Peyer's patch (tissue), 4 donors: ENCODE measurements around the gene CERS6.

Experiments used
- POLR2A ChIP-seq, 2 donors: fragments of 450-650 bp; IDR thresholded peaks; one replicate each; pipeline ENCODE4 v1.5.1; 2017; ENCODE audit warnings: antibody characterized with exemption in 2 of 2, mild to moderate bottlenecking in 2 of 2, moderate library complexity in 2 of 2
- TF ChIP-seq, protein P1 (sequence below), 6 experiments: fragments of 450-650 bp in 4 of 6; fragments of 200-600 bp in 2 of 6; sonication (generic) in 1 of 6; IDR thresholded peaks; one replicate each; pipeline ENCODE4 v1.5.1; 2017 to 2019; ENCODE audit warnings: antibody characterized with exemption in 6 of 6, mild to moderate bottlenecking in 3 of 6, moderate library complexity in 1 of 6

DNA sequence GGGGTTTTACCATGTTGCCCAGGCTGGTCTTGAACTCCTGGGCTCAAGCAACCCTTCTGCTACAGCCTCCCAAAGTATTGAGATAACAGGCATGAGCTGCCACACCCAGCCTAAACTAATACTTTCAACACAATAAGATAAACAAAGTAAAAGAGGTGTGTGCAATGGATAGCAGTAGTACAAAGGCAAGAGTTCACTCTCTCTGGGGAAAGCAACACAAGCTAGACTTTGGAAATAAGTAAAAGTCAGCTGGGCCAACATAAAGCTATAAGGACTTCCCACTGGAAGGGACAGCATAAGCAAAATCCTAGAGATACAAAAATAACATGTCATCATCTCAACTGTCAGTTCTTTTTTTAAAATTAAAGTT lies 341.2 kb downstream of the CERS6 start:
- TF ChIP-seq, protein P1, sequence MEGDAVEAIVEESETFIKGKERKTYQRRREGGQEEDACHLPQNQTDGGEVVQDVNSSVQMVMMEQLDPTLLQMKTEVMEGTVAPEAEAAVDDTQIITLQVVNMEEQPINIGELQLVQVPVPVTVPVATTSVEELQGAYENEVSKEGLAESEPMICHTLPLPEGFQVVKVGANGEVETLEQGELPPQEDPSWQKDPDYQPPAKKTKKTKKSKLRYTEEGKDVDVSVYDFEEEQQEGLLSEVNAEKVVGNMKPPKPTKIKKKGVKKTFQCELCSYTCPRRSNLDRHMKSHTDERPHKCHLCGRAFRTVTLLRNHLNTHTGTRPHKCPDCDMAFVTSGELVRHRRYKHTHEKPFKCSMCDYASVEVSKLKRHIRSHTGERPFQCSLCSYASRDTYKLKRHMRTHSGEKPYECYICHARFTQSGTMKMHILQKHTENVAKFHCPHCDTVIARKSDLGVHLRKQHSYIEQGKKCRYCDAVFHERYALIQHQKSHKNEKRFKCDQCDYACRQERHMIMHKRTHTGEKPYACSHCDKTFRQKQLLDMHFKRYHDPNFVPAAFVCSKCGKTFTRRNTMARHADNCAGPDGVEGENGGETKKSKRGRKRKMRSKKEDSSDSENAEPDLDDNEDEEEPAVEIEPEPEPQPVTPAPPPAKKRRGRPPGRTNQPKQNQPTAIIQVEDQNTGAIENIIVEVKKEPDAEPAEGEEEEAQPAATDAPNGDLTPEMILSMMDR (IDR thresholded peaks at IDR 0.05) = no peak
- TF ChIP-seq POLR2A (IDR thresholded peaks at IDR 0.05) = no peak
